ENCODE results near the gene SAMMSON. TPM values are rescaled to one million over a fixed set of nuclear protein-coding genes. Genes with fewer than 3 reads are reported as not detected.

The SAMMSON gene
- total and polyA plus RNA-seq, 9 of the 15 experiments (the other 6 are each of a cell fraction or from before 2014, with no cell fraction given): 0.65 to 4.4 (median 1.9) TPM

GRCh38 chr3:69999140-70000027 lies at the start of gene SAMMSON (continued):
- TF ChIP-seq E2F5 (CRISPR knock-in tag; IDR thresholded peaks at IDR 0.05): no peak
- no peak for TF ChIP-seq KLF10 (CRISPR knock-in tag; IDR thresholded peaks at IDR 0.05)
- no peak for TF ChIP-seq SETDB1 (IDR thresholded peaks at IDR 0.05; ENCODE audit: low read length)
- TF ChIP-seq MLX (CRISPR knock-in tag; conservative IDR thresholded peaks at IDR 0.05): 0 out of 4 replicates have a peak, but pooled peaks of 1 of the 2 experiments have one; percentile 71
- no peak for TF ChIP-seq ZNF282 (CRISPR knock-in tag; IDR thresholded peaks at IDR 0.05)
- TF ChIP-seq ZNF3 (CRISPR knock-in tag; IDR thresholded peaks at IDR 0.05): no peak
- TF ChIP-seq CBX5 (IDR thresholded peaks at IDR 0.05; ENCODE audit: borderline replicate concordance, low read depth): 0 out of 2 replicates have a peak, but pooled peaks have one; percentile 18
- no peak for TF ChIP-seq HNRNPUL1 (IDR thresholded peaks at IDR 0.05; ENCODE audit: low read length)
- TF ChIP-seq FOXJ3 (CRISPR knock-in tag; IDR thresholded peaks at IDR 0.05): no peak
- TF ChIP-seq HINFP (tag; conservative IDR thresholded peaks at IDR 0.05; ENCODE audit: low read depth): no peak
- peak; percentile 41; the same call in 1 of the 2 replicates for TF ChIP-seq MECOM (CRISPR knock-in tag; IDR thresholded peaks at IDR 0.05)
- no peak for TF ChIP-seq ZBTB17 (CRISPR knock-in tag; IDR thresholded peaks at IDR 0.05)
- TF ChIP-seq HDAC3 (IDR thresholded peaks at IDR 0.05; ENCODE audit: borderline replicate concordance, partially characterized antibody): no peak
- no peak for TF ChIP-seq CREB3 (tag; conservative IDR thresholded peaks at IDR 0.05; ENCODE audit: low read depth)
- peak; percentile 94 for TF ChIP-seq GTF2A2 (tag; IDR thresholded peaks at IDR 0.05)
- TF ChIP-seq L3MBTL2 (IDR thresholded peaks at IDR 0.05): peak; percentile 95
- no peak; the same call in 1 of the 2 replicates for TF ChIP-seq NKRF (IDR thresholded peaks at IDR 0.05; ENCODE audit: borderline replicate concordance)
- 0 out of 2 replicates have a peak, but pooled peaks have one; percentile 24 for TF ChIP-seq MYNN (IDR thresholded peaks at IDR 0.05)
- TF ChIP-seq MYNN (CRISPR knock-in tag; IDR thresholded peaks at IDR 0.05): no peak
- TF ChIP-seq SAP30 (IDR thresholded peaks at IDR 0.05; ENCODE audit: borderline replicate concordance, insufficient read depth, low read depth, low read length, poor library complexity, severe bottlenecking): no peak
- no peak for TF ChIP-seq CHCHD3 (CRISPR knock-in tag; IDR thresholded peaks at IDR 0.05)
- TF ChIP-seq TGIF2 (CRISPR knock-in tag; IDR thresholded peaks at IDR 0.05): no peak

All from K562 (cell line).